Neural cell (in vitro differentiated cells): ENCODE measurements around the gene IDI2.

Experiments used
- CTCF ChIP-seq: fragments of 450-650 bp; IDR thresholded peaks from 2 replicates; pipeline ENCODE4 v1.5.1; 2014; ENCODE audit warnings: antibody characterized with exemption, mild to moderate bottlenecking, moderate library complexity; ENCODE audit not compliant: poor library complexity, severe bottlenecking
- EZH2 ChIP-seq: fragments of 200-600, 300-800 bp; shearing (Covaris generic), sonication (generic); IDR thresholded peaks from 2 replicates; pipeline ENCODE4 v1.6.1; 2014; ENCODE audit warnings: antibody characterized with exemption, low read length, borderline replicate concordance, mild to moderate bottlenecking; ENCODE audit not compliant: insufficient read depth, poor library complexity, severe bottlenecking
- MXI1 ChIP-seq: fragments of 450-650 bp; conservative IDR thresholded peaks from 2 replicates; pipeline ENCODE4 v1.6.1; 2014; ENCODE audit warnings: antibody characterized with exemption, mild to moderate bottlenecking; ENCODE audit not compliant: poor library complexity, severe bottlenecking
- POLR2AphosphoS5 ChIP-seq: IDR thresholded peaks from 2 replicates; pipeline ENCODE4 v1.6.1; 2012
- RAD21 ChIP-seq: fragments of 450-650 bp; conservative IDR thresholded peaks from 2 replicates; pipeline ENCODE4 v1.6.1; 2014; ENCODE audit warnings: antibody characterized with exemption, mild to moderate bottlenecking, moderate library complexity
- REST ChIP-seq: IDR thresholded peaks from 2 replicates; pipeline ENCODE4 v1.6.1; 2012; ENCODE audit warnings: borderline replicate concordance
- SMC3 ChIP-seq: fragments of 450-650 bp; conservative IDR thresholded peaks from 2 replicates; pipeline ENCODE4 v1.6.1; 2014; ENCODE audit warnings: antibody characterized with exemption, mild to moderate bottlenecking, moderate library complexity; ENCODE audit not compliant: poor library complexity
- TAF1 ChIP-seq: IDR thresholded peaks from 2 replicates; pipeline ENCODE4 v1.6.1; 2012; ENCODE audit warnings: low read depth

DNA sequence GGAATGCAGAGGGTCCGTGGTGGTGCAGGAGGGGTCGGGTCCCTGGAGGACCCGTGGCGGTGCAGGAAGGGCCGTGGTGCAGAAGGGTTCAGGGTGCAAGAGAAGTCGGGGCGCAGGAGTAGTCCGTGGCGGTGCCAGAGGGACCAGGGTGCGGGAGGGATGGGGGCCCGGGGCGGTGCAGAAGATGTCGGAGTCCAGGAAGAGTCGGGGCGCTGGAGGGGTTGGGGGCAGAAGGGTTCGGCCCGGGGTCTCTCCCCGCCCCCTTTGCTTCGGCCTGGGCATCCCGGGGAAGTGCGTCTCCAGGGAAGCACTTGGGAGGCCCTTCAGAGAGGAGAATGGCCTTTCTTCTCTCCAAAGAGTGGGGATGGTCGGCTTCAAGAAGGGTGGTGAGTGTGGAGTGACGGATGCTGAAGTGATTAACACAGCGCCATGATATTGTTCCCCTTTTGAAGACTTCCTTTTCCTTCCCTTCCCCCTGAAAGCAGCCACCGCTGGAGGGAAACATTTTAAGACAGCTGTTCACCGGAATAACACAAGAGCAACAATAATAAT is 31.5 kb upstream of the IDI2 start:
- no peak for TF ChIP-seq CTCF
- no peak for TF ChIP-seq REST
- TF ChIP-seq SMC3, result no peak
- TF ChIP-seq TAF1, result no peak
- TF ChIP-seq EZH2, result no peak
- no peak for TF ChIP-seq POLR2AphosphoS5
- TF ChIP-seq RAD21, result no peak
- TF ChIP-seq MXI1, result no peak
